Tibial nerve (tissue), 4 donors: Measurements from ENCODE around the gene CALHM5.
A peak's percentile ranks its signal among the peaks of the same experiment; 100 is the strongest.

Experiments used
- CTCF ChIP-seq, 5 experiments: fragments of 200-600 bp in 3 of 5; fragments of 450-650 bp in 2 of 5; sonication (generic) in 3 of 5; IDR thresholded peaks; one replicate each; pipeline ENCODE4 v1.5.1; 2016 to 2019; ENCODE audit warnings: antibody characterized with exemption in 5 of 5, mild to moderate bottlenecking in 3 of 5, moderate library complexity in 2 of 5
- EP300 ChIP-seq, 2 donors: sonication (generic); formaldehyde crosslinking; IDR thresholded peaks; one replicate each; pipeline ENCODE4 v1.6.1; 2017; ENCODE audit warnings: antibody characterized with exemption in 2 of 2, mild to moderate bottlenecking in 1 of 2
- POLR2A ChIP-seq, 2 donors: fragments of 450-650 bp; IDR thresholded peaks; one replicate each; pipeline ENCODE4 v1.6.1; 2017; ENCODE audit warnings: antibody characterized with exemption in 2 of 2, mild to moderate bottlenecking in 2 of 2, moderate library complexity in 2 of 2

GRCh38 chr6:116476002-116476678 lies 35.3 kb upstream of the CALHM5 start:
- no peak for TF ChIP-seq CTCF (IDR thresholded peaks at IDR 0.05)
- peak in 1 of 2 donors; percentile 19 for TF ChIP-seq EP300 (IDR thresholded peaks at IDR 0.05)
- TF ChIP-seq POLR2A (IDR thresholded peaks at IDR 0.05), result no peak
